ENCODE data around the gene DNAL4. TPM values are rescaled to one million over a fixed set of nuclear protein-coding genes. Genes with fewer than 3 reads are reported as not detected.

DNAL4 gene
- polyA plus RNA-seq, 1 donor from 2014 or later, result 9.0 TPM

GRCh38 chr22:38831166-38831945, 37.4 kb upstream of the DNAL4 start:
- no peak overlapping the region for H3K27ac Mint-ChIP-seq
- H3K27me3 Mint-ChIP-seq, result peaks cover 11% of the 10 kb centered on the region
- peak overlapping the region in 1 of 4 donors; percentile 52 for H3K4me3 Mint-ChIP-seq
- no peaks in the 10 kb centered on the region for H3K36me3 Mint-ChIP-seq
- H3K4me1 Mint-ChIP-seq, result no peaks in the 10 kb centered on the region
- no peaks in the 10 kb centered on the region for H3K9me3 Mint-ChIP-seq

GRCh38 chr22:38830845-38831108, 36.8 kb upstream of the DNAL4 start:
- H3K4me1 Mint-ChIP-seq, result no peaks in the 10 kb centered on the region
- H3K9me3 Mint-ChIP-seq, result no peaks in the 10 kb centered on the region
- H3K27me3 Mint-ChIP-seq, result peaks cover 8% of the 10 kb centered on the region
- H3K27ac Mint-ChIP-seq, result no peak overlapping the region
- H3K36me3 Mint-ChIP-seq, result no peaks in the 10 kb centered on the region
- no peak overlapping the region for H3K4me3 Mint-ChIP-seq

GRCh38 chr22:38830026-38830844, 36.3 kb upstream of the DNAL4 start:
- Mint-ChIP-seq H3K27me3 (peaks cover 8% of the 10 kb centered on the region), H3K27ac (no peak overlapping the region), H3K4me1 (no peaks in the 10 kb centered on the region), H3K9me3 (no peaks in the 10 kb centered on the region), H3K4me3 (no peak overlapping the region), H3K36me3 (no peaks in the 10 kb centered on the region)

GRCh38 chr22:38829485-38829884, 35.5 kb upstream of the DNAL4 start:
- Mint-ChIP-seq H3K27me3 (peaks cover 8% of the 10 kb centered on the region), H3K27ac (no peak overlapping the region), H3K36me3 (no peaks in the 10 kb centered on the region), H3K9me3 (no peaks in the 10 kb centered on the region), H3K4me3 (no peak overlapping the region), H3K4me1 (no peaks in the 10 kb centered on the region)

GRCh38 chr22:38828616-38829205, 34.8 kb upstream of the DNAL4 start:
- no peaks in the 10 kb centered on the region for H3K9me3 Mint-ChIP-seq
- H3K4me3 Mint-ChIP-seq, result no peak overlapping the region
- H3K4me1 Mint-ChIP-seq, result peaks cover 0 to 3% (median 0%) of the 10 kb centered on the region in 3 donors
- no peaks in the 10 kb centered on the region for H3K36me3 Mint-ChIP-seq
- H3K27me3 Mint-ChIP-seq, result peaks cover 7% of the 10 kb centered on the region
- H3K27ac Mint-ChIP-seq, result no peak overlapping the region

GRCh38 chr22:38828191-38828590, 34.2 kb upstream of the DNAL4 start:
- peak overlapping the region in 1 of 4 donors; percentile 27 for H3K4me3 Mint-ChIP-seq
- no peaks in the 10 kb centered on the region for H3K9me3 Mint-ChIP-seq
- H3K27me3 Mint-ChIP-seq, result peaks cover 8% of the 10 kb centered on the region
- H3K36me3 Mint-ChIP-seq, result no peaks in the 10 kb centered on the region
- peaks cover 0 to 3% (median 0%) of the 10 kb centered on the region in 3 donors for H3K4me1 Mint-ChIP-seq
- H3K27ac Mint-ChIP-seq, result no peak overlapping the region

GRCh38 chr22:38827510-38827909, 33.6 kb upstream of the DNAL4 start:
- Mint-ChIP-seq H3K4me1 (peaks cover 0 to 3% (median 0%) of the 10 kb centered on the region in 3 donors), H3K27me3 (peaks cover 8% of the 10 kb centered on the region), H3K36me3 (no peaks in the 10 kb centered on the region), H3K27ac (no peak overlapping the region), H3K4me3 (no peak overlapping the region), H3K9me3 (no peaks in the 10 kb centered on the region)

- H3K36me3 Mint-ChIP-seq, result no peaks in the 10 kb centered on the region
Observed at GRCh38 chr22:38826801-38827200, 32.9 kb upstream of the DNAL4 start.

GRCh38 chr22:38826386-38826785, 32.4 kb upstream of the DNAL4 start:
- peaks cover 0 to 3% (median 0%) of the 10 kb centered on the region in 3 donors for H3K4me1 Mint-ChIP-seq

More at GRCh38 chr22:38826801-38827200, 32.9 kb upstream of the DNAL4 start:
- no peaks in the 10 kb centered on the region for H3K9me3 Mint-ChIP-seq
- peaks cover 0 to 3% (median 0%) of the 10 kb centered on the region in 3 donors for H3K4me1 Mint-ChIP-seq
- H3K4me3 Mint-ChIP-seq, result no peak overlapping the region
- no peak overlapping the region for H3K27ac Mint-ChIP-seq
- peaks cover 8% of the 10 kb centered on the region for H3K27me3 Mint-ChIP-seq

GRCh38 chr22:38824585-38824984, 30.6 kb upstream of the DNAL4 start:
- Mint-ChIP-seq H3K27me3 (peaks cover 14% of the 10 kb centered on the region), H3K9me3 (no peaks in the 10 kb centered on the region), H3K4me3 (no peak overlapping the region)

More at GRCh38 chr22:38826386-38826785, 32.4 kb upstream of the DNAL4 start:
- Mint-ChIP-seq H3K9me3 (no peaks in the 10 kb centered on the region), H3K27me3 (peaks cover 8% of the 10 kb centered on the region), H3K4me3 (no peak overlapping the region), H3K36me3 (no peaks in the 10 kb centered on the region), H3K27ac (no peak overlapping the region)

GRCh38 chr22:38823637-38824036, 29.7 kb upstream of the DNAL4 start:
- Mint-ChIP-seq H3K9me3 (no peaks in the 10 kb centered on the region), H3K4me1 (peaks cover 0 to 3% (median 0%) of the 10 kb centered on the region in 3 donors), H3K4me3 (no peak overlapping the region), H3K27ac (no peak overlapping the region), H3K36me3 (no peaks in the 10 kb centered on the region), H3K27me3 (peaks cover 12% of the 10 kb centered on the region)

More at GRCh38 chr22:38824585-38824984, 30.6 kb upstream of the DNAL4 start:
- H3K4me1 Mint-ChIP-seq, result peaks cover 0 to 3% (median 0%) of the 10 kb centered on the region in 3 donors
- no peaks in the 10 kb centered on the region for H3K36me3 Mint-ChIP-seq
- peak overlapping the region in 1 of 3 donors; percentile 89 for H3K27ac Mint-ChIP-seq

- Mint-ChIP-seq H3K9me3 (no peaks in the 10 kb centered on the region), H3K4me3 (no peak overlapping the region), H3K27ac (no peak overlapping the region), H3K36me3 (no peaks in the 10 kb centered on the region), H3K27me3 (peaks cover 13% of the 10 kb centered on the region), H3K4me1 (peaks cover 0 to 3% (median 0%) of the 10 kb centered on the region in 3 donors)
Observed at GRCh38 chr22:38823076-38823475, 29.1 kb upstream of the DNAL4 start.

- Mint-ChIP-seq H3K4me1 (peaks cover 0 to 3% (median 0%) of the 10 kb centered on the region in 3 donors), H3K9me3 (peaks cover 0 to 1% (median 0%) of the 10 kb centered on the region in 3 donors), H3K36me3 (no peaks in the 10 kb centered on the region), H3K27ac (peak overlapping the region in 1 of 3 donors; percentile 20), H3K4me3 (no peak overlapping the region), H3K27me3 (peaks cover 18% of the 10 kb centered on the region)
Observed at GRCh38 chr22:38820020-38820419, 26.1 kb upstream of the DNAL4 start.

- H3K4me1 Mint-ChIP-seq, result peaks cover 0 to 3% (median 1%) of the 10 kb centered on the region in 3 donors
- no peak overlapping the region for H3K27ac Mint-ChIP-seq
- peaks cover 23% of the 10 kb centered on the region for H3K27me3 Mint-ChIP-seq
- peaks cover 0 to 3% (median 0%) of the 10 kb centered on the region in 3 donors for H3K9me3 Mint-ChIP-seq
- H3K4me3 Mint-ChIP-seq, result no peak overlapping the region
- no peaks in the 10 kb centered on the region for H3K36me3 Mint-ChIP-seq
Observed at GRCh38 chr22:38819387-38819940, 25.5 kb upstream of the DNAL4 start.

- H3K36me3 Mint-ChIP-seq, result no peaks in the 10 kb centered on the region
- peaks cover 0 to 1% (median 0%) of the 10 kb centered on the region in 3 donors for H3K4me1 Mint-ChIP-seq
- peaks cover 0 to 3% (median 0%) of the 10 kb centered on the region in 3 donors for H3K9me3 Mint-ChIP-seq
- no peak overlapping the region for H3K4me3 Mint-ChIP-seq
- H3K27me3 Mint-ChIP-seq, result peaks cover 23% of the 10 kb centered on the region
- H3K27ac Mint-ChIP-seq, result no peak overlapping the region
Observed at GRCh38 chr22:38817196-38817595, 23.3 kb upstream of the DNAL4 start.

Measured in IgD-negative memory B cell (primary cell).